Lung (tissue), 12 donors: ENCODE measurements around the gene ZNF740. TPM values are rescaled to one million over a fixed set of nuclear protein-coding genes. Genes with fewer than 3 reads are reported as not detected.

Experiments
- ATAC-seq: fragments of 200-7000 bp; cut with Tn5 transposase; one replicate; pipeline ENCODE4 v1.9.1; 2020; ENCODE audit warnings: moderate number of reproducible peaks; ENCODE audit not compliant: insufficient read depth, low FRiP score
- DNase-seq, 3 donors: peaks; one replicate each; pipeline ENCODE4 v3.0.0-alpha.2; 2013 to 2017
- H3K27ac ChIP-seq, 2 donors: one replicate each; pipeline ENCODE4 v1.5.1; 2013; ENCODE audit warnings: mild to moderate bottlenecking in 2 of 2, moderate library complexity in 2 of 2, control low read depth in 1 of 2, inconsistent platforms in 1 of 2, low read depth in 1 of 2, low read length in 1 of 2
- H3K27me3 ChIP-seq, 3 donors: one replicate each; pipeline ENCODE4 v1.5.1; 2013; ENCODE audit warnings: low read length in 2 of 3; ENCODE audit not compliant: control insufficient read depth in 3 of 3, insufficient read depth in 3 of 3
- H3K36me3 ChIP-seq, 4 donors: one replicate each; pipeline ENCODE4 v1.5.1; 2013; ENCODE audit warnings: low read length in 4 of 4, mild to moderate bottlenecking in 1 of 4, moderate library complexity in 1 of 4; ENCODE audit not compliant: control insufficient read depth in 4 of 4, insufficient read depth in 4 of 4
- H3K4me1 ChIP-seq, 5 donors: one replicate each; pipeline ENCODE4 v1.5.1; 2013; ENCODE audit warnings: low read length in 5 of 5, mild to moderate bottlenecking in 2 of 5, moderate library complexity in 1 of 5; ENCODE audit not compliant: control insufficient read depth in 5 of 5, insufficient read depth in 5 of 5
- H3K4me3 ChIP-seq: one replicate; pipeline ENCODE4 v1.5.1; 2013; ENCODE audit warnings: mild to moderate bottlenecking, control low read depth, moderate library complexity
- H3K9ac ChIP-seq, 2 donors: one replicate each; pipeline ENCODE4 v1.5.1; 2013; ENCODE audit warnings: low read length in 2 of 2, control low read depth in 1 of 2; ENCODE audit not compliant: insufficient read depth in 1 of 2
- H3K9me3 ChIP-seq, 4 donors: one replicate each; pipeline ENCODE4 v1.5.1; 2013; ENCODE audit warnings: low read length in 3 of 4, mild to moderate bottlenecking in 1 of 4, moderate library complexity in 1 of 4; ENCODE audit not compliant: control insufficient read depth in 4 of 4, insufficient read depth in 3 of 4
- WGBS, 2 donors: extraction: QIAGEN DNeasy Blood & Tissue Kit; methylation state at CpG; one replicate each; pipeline ENCODE4 v1.1.7; 2013; 5-methylcytosine and 5-hydroxymethylcytosine counted together
- polyA plus RNA-seq, 2 donors: library from polyadenylated mRNA; stranded (reverse); fragments of 200-250 nt; gene quantifications; one replicate each; pipeline ENCODE4 v1.2.1, GENCODE V29; 2013
- total RNA-seq, 2 donors: library from RNA; depleted of rRNA in 1 of 2; stranded (reverse); fragments of >200 nt in 1 of 2; gene quantifications; one replicate each; pipeline ENCODE4 v1.2.1, GENCODE V29; 2014 to 2021
- TF ChIP-seq, protein P1 (sequence below): IDR thresholded peaks from 2 replicates; pipeline ENCODE4 v1.5.1; 2012; ENCODE audit warnings: mild to moderate bottlenecking; ENCODE audit errors: control extremely low read depth, extremely low read depth
- donor health status: control.
- donor health status: control.
- donor health status: Bipolar disorder and iron deficiency.
- donor health status: healthy.
- donor health status: DM: yes; HTN: yes; CAD: no.

ZNF740 gene
- total and polyA plus RNA-seq, 4 donors, result 7.8 to 37.4 (median 18.3) TPM

DNA sequence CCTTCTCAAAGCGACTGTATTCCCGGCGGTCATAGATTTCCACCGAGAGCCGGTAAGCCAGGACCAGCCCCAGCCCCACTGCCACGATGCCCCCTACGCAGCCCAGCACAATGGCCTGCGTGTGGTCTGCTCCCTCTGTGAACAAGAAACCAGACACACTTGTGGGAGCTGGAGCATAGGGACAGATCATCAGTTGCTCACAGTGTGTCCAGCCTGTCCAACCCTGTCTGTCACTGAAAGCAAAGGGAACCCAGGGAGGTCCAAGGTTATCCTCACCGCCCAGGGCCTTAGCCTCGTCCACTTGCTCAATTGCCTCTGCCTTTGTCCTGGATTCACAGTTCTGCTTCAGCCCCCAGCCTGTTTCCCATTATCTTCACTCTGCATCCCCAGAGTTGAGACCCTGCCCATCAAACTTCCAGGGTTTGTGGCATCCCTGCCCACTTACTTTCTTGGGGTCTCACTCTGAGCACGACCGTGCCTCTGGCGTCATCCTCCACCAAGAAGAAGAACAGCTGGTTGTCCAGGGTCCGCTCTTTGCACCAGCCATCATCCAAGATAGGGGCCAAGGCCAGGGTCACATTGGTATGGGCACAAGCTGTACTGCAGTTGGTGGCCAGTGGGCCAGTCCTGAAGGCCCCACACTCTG, 11.5 kb downstream of the ZNF740 start:
- Histone ChIP-seq H3K27ac (no peak overlapping the region), H3K27me3 (no peaks in the 10 kb centered on the region), H3K4me1 (peaks cover 0 to 3% (median 0%) of the 10 kb centered on the region in 5 donors), H3K36me3 (peaks cover 4 to 27% (median 13%) of the 10 kb centered on the region in 4 donors), H3K4me3 (no peak overlapping the region), H3K9ac (no peak overlapping the region), H3K9me3 (no peaks in the 10 kb centered on the region)
- WGBS, 2 donors, result 89 to 92% methylated on average over 14 of the region's 14 CpGs
- TF ChIP-seq, protein P1, sequence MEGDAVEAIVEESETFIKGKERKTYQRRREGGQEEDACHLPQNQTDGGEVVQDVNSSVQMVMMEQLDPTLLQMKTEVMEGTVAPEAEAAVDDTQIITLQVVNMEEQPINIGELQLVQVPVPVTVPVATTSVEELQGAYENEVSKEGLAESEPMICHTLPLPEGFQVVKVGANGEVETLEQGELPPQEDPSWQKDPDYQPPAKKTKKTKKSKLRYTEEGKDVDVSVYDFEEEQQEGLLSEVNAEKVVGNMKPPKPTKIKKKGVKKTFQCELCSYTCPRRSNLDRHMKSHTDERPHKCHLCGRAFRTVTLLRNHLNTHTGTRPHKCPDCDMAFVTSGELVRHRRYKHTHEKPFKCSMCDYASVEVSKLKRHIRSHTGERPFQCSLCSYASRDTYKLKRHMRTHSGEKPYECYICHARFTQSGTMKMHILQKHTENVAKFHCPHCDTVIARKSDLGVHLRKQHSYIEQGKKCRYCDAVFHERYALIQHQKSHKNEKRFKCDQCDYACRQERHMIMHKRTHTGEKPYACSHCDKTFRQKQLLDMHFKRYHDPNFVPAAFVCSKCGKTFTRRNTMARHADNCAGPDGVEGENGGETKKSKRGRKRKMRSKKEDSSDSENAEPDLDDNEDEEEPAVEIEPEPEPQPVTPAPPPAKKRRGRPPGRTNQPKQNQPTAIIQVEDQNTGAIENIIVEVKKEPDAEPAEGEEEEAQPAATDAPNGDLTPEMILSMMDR, result no peak
- ATAC-seq, result no peak
- DNase-seq, result no peak

DNA sequence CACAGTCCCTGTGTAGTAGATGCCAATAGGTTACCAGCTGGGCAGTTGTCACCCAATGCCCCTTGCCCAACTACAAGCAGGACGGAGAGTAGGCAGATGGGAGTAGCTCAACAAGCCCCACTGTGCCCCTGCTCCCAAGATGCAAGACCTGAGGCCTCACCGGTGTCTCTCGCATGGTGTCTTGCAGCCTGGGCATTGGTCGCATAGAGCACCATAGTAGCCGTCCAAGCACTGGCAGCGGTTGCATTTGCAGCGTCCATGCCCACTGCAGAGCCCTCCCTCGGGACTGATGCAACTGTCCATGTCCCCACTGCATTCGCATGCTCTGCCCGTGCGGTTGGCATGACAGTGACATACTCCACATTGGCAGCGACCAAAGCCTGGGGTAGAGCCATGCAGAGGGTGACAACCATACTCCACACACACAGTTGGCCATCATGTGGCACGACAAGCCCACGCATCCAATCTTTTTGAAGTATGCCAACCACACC, 12.1 kb downstream of the ZNF740 start:
- Histone ChIP-seq H3K27me3 (no peaks in the 10 kb centered on the region), H3K9me3 (no peaks in the 10 kb centered on the region), H3K36me3 (peaks cover 4 to 22% (median 8%) of the 10 kb centered on the region in 4 donors), H3K4me1 (peaks cover 0 to 6% (median 0%) of the 10 kb centered on the region in 5 donors), H3K27ac (no peak overlapping the region), H3K9ac (no peak overlapping the region), H3K4me3 (no peak overlapping the region)
- 92 to 97% methylated on average over 14 of the region's 14 CpGs for whole genome bisulfite sequencing, 2 donors
- no peak for DNase-seq
- no peak for ATAC-seq
- TF ChIP-seq, protein P1, result no peak

DNA sequence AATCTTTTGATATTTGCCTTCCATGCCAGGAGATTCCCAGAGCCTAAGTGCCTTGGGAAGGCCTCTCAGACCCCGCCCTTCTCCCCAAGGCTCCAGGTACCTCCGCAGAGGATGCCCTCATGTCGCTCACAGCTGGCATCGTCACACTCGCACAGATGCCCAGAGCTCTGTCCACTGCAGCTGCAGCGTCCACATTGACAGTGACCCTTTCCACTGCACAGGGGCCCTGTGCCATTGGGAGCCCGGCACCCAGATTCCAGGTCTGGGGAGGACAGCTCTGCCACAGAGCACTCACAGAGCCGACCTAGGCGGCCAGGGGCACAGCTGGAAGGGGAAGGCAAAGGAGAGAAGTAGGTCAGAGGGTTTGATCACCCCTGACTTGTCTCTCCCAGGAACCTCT, 12.5 kb downstream of the ZNF740 start:
- Histone ChIP-seq H3K9me3 (no peaks in the 10 kb centered on the region), H3K4me1 (peaks cover 0 to 9% (median 0%) of the 10 kb centered on the region in 5 donors), H3K9ac (no peak overlapping the region), H3K27me3 (no peaks in the 10 kb centered on the region), H3K4me3 (no peak overlapping the region), H3K27ac (no peak overlapping the region), H3K36me3 (peaks cover 2 to 17% (median 5%) of the 10 kb centered on the region in 4 donors)
- TF ChIP-seq, protein P1, result no peak
- WGBS, 2 donors, result 91 to 93% methylated on average over 9 of the region's 9 CpGs
- ATAC-seq (no peak), DNase-seq (no peak)
